GM12878 (cell line): ENCODE measurements around the gene THNSL1. TPM values are rescaled to one million over a fixed set of nuclear protein-coding genes. Genes with fewer than 3 reads are reported as not detected.

Experiments
- ATAC-seq: fragments of 200-7000 bp; cut with Tn5 transposase; 3 replicates; pipeline ENCODE4 v1.9.1; 2020; ENCODE audit warnings: mild to moderate bottlenecking, moderate library complexity
- BruUV-seq: library from RNA; stranded (reverse); fragments of 400-500 nt; replicated peaks from 2 replicates; lab custom pipeline; 2021; lab: Mats Ljungman, UMichigan
- CTCF ChIA-PET: fragments of 300-600 bp; sonication (Branson Sonifier 250); formaldehyde crosslinking; extraction: SDS; loops from one replicate; lab custom pipeline; 2021; ENCODE audit warnings: inconsistent platforms; lab: Yijun Ruan, JAX
- POLR2A ChIA-PET: fragments of 350-600 bp; formaldehyde crosslinking; extraction: SDS; loops from one replicate; lab custom pipeline; 2021; ENCODE audit warnings: inconsistent platforms; lab: Charles Lee
- RAD21 ChIA-PET: fragments of 300-600 bp; sonication (Branson Sonifier 250); formaldehyde crosslinking; loops from one replicate; lab custom pipeline; 2023; ENCODE audit warnings: antibody characterized with exemption; ENCODE audit not compliant: unreplicated experiment; lab: Charles Lee
- SMC1A ChIA-PET: fragments of 300-600 bp; sonication (Branson Sonifier 250); formaldehyde crosslinking; loops from one replicate; lab custom pipeline; 2023; ENCODE audit not compliant: unreplicated experiment, uncharacterized antibody; lab: Charles Lee
- DNase-seq: peaks from one replicate; pipeline ENCODE4 v3.0.0-alpha.2; 2011; ENCODE audit warnings: low read depth, low spot score
- FAIRE-seq: peaks from 3 replicates; lab custom pipeline; 2011; peaks lifted over from hg19 to GRCh38; lab: Jason Lieb, UNC
- H2AFZ ChIP-seq: 2 replicates; pipeline ENCODE4 v1.6.0; 2011; ENCODE audit warnings: low read depth, low read length, control low read depth; ENCODE audit not compliant: control insufficient read depth
- H3K27ac ChIP-seq: 2 replicates; pipeline ENCODE4 v1.5.1; 2011; ENCODE audit warnings: control low read depth; ENCODE audit not compliant: control insufficient read depth, insufficient read depth
- H3K27me3 ChIP-seq, 2 experiments: replicated peaks in 1 of 2; 2 replicates each; pipeline versions ENCODE4 v1.6.0 to v1.6.1; 2011; ENCODE audit warnings: low read length in 1 of 2; ENCODE audit not compliant: control insufficient read depth in 2 of 2, insufficient read depth in 2 of 2
- H3K36me3 ChIP-seq, 2 experiments: 2 replicates each; pipeline ENCODE4 v1.5.1; 2011; ENCODE audit warnings: low read length in 1 of 2; ENCODE audit not compliant: control insufficient read depth in 2 of 2, insufficient read depth in 2 of 2
- H3K4me1 ChIP-seq: 2 replicates; pipeline ENCODE4 v1.6.1; 2011; ENCODE audit warnings: mild to moderate bottlenecking, low read length, moderate library complexity, mixed read lengths; ENCODE audit not compliant: control insufficient read depth, insufficient read depth
- H3K4me2 ChIP-seq: 2 replicates; pipeline ENCODE4 v1.6.0; 2011; ENCODE audit warnings: control low read depth; ENCODE audit not compliant: control insufficient read depth, insufficient read depth
- H3K4me3 ChIP-seq: fragments of 200-600 bp; sonication (generic); 2 replicates; pipeline ENCODE4 v1.5.1; 2016
- H3K79me2 ChIP-seq: 2 replicates; pipeline ENCODE4 v1.6.0; 2011; ENCODE audit warnings: low read length; ENCODE audit not compliant: control insufficient read depth, insufficient read depth
- H3K9ac ChIP-seq: 2 replicates; pipeline ENCODE4 v1.8.0; 2011; ENCODE audit warnings: low read length, control low read depth, mixed read lengths; ENCODE audit not compliant: control insufficient read depth, insufficient read depth
- H3K9me3 ChIP-seq: replicated peaks from 3 replicates; pipeline ENCODE4 v1.5.1; 2011; ENCODE audit warnings: mild to moderate bottlenecking, low read length; ENCODE audit not compliant: control insufficient read depth, insufficient read depth
- H4K20me1 ChIP-seq: 2 replicates; pipeline ENCODE4 v1.6.0; 2011; ENCODE audit not compliant: control insufficient read depth, insufficient read depth
- BCL11A ChIP-seq: IDR thresholded peaks from 2 replicates; pipeline ENCODE4 v1.6.1; 2011; ENCODE audit warnings: low read depth, low read length
- HDGF ChIP-seq: fragments of 450-650 bp; IDR thresholded peaks from 2 replicates; pipeline ENCODE4 v1.6.1; 2016; ENCODE audit warnings: antibody characterized with exemption
- MXI1 ChIP-seq: fragments of 150-350 bp; IDR thresholded peaks from 2 replicates; pipeline ENCODE4 v1.6.1; 2011; ENCODE audit warnings: low read depth, mild to moderate bottlenecking, inconsistent platforms, low read length, improper control_type of control experiment
- MYB ChIP-seq: fragments of 150-350 bp; IDR thresholded peaks from 2 replicates; pipeline ENCODE4 v1.6.1; 2014; ENCODE audit warnings: mild to moderate bottlenecking, low read depth, low read length, borderline replicate concordance
- SMC3 ChIP-seq: IDR thresholded peaks from 2 replicates; pipeline ENCODE4 v1.6.1; 2011; ENCODE audit warnings: low read length, improper control_type of control experiment, borderline replicate concordance
- SPI1 ChIP-seq: IDR thresholded peaks from 2 replicates; pipeline ENCODE4 v1.6.1; 2011; ENCODE audit warnings: low read depth, mild to moderate bottlenecking, low read length, moderate library complexity, borderline replicate concordance; ENCODE audit not compliant: insufficient read depth
- SUZ12 ChIP-seq: fragments of 200-600 bp; sonication (generic); IDR thresholded peaks from one replicate; pipeline ENCODE4 v1.6.1; 2018; ENCODE audit warnings: antibody characterized with exemption, mild to moderate bottlenecking; ENCODE audit not compliant: unreplicated experiment
- TAF1 ChIP-seq: IDR thresholded peaks from 2 replicates; pipeline ENCODE4 v1.6.1; 2011; ENCODE audit warnings: mild to moderate bottlenecking, low read depth, low read length, borderline replicate concordance
- ZNF274 ChIP-seq: IDR thresholded peaks from one replicate; pipeline ENCODE4 v1.8.0; 2011; ENCODE audit not compliant: insufficient read length, insufficient read depth
- WGBS: methylation state at CpG from one replicate; pipeline ENCODE4 v1.1.6; 2016; ENCODE audit warnings: low lambda C conversion rate; ENCODE audit not compliant: insufficient replicate concordance, insufficient coverage; ENCODE audit errors: missing lambda C conversion rate; 5-methylcytosine and 5-hydroxymethylcytosine counted together
- in situ Hi-C: fragments of 300-500 bp; cut with MboI; formaldehyde crosslinking; loops from 9 replicates; pipeline ENCODE4 v1.14.3; 2018; ENCODE audit warnings: mixed read lengths
- intact Hi-C: fragments of 100-400 bp; cut with micrococcal nuclease; formaldehyde crosslinking; loops from one replicate; pipeline ENCODE4 v1.14.2; 2022; ENCODE audit not compliant: unreplicated experiment
- polyA plus RNA-seq, 11 experiments: library from polyadenylated mRNA; depleted of rRNA in 4 of 11; unstranded in 6 of 11; stranded (reverse) in 5 of 11; fragments of >200 nt; fragmentation: Nextera tagmentation in 4 of 11; fragmentation: Illumina TruSeq in 1 of 11; extraction: Ambion mirVana in 4 of 11; extraction: Trizol in 1 of 11; gene quantifications; 1 replicate in 1 of 11; 2 replicates in 10 of 11; pipeline versions ENCODE4 v1.2.1 to v1.2.3, GENCODE V29; 2011 to 2016; ENCODE audit warnings: inconsistent platforms in 2 of 11, missing spikeins in 2 of 11, low read depth in 1 of 11
- total RNA-seq, 4 experiments: library from RNA; depleted of rRNA in 3 of 4; stranded (reverse); fragments of >200 nt in 3 of 4; fragmentation: Illumina TruSeq in 1 of 4; extraction: Trizol in 1 of 4; gene quantifications; 2 replicates each; pipeline versions ENCODE4 v1.2.1 to v1.2.3, GENCODE V29; 2013 to 2021
- TF ChIP-seq, protein P1 (sequence below): fragments of 450-650 bp; IDR thresholded peaks from 2 replicates; pipeline ENCODE4 v1.6.1; 2016; ENCODE audit warnings: mild to moderate bottlenecking
- TF ChIP-seq, protein P2 (sequence below): IDR thresholded peaks from 2 replicates; pipeline ENCODE4 v1.6.1; 2011; ENCODE audit warnings: low read depth, mild to moderate bottlenecking, low read length, moderate library complexity, borderline replicate concordance; ENCODE audit errors: extremely low read depth
- TF ChIP-seq, protein P3 (sequence below): IDR thresholded peaks from 2 replicates; pipeline ENCODE4 v1.6.1; 2012; ENCODE audit warnings: low read depth, low read length, improper control_type of control experiment

THNSL1 gene
- total and polyA plus RNA-seq, 10 of the 15 experiments (the other 5 are each of a cell fraction or from before 2014, with no cell fraction given), result 4.2 to 17.5 (median 6.2) TPM

DNA sequence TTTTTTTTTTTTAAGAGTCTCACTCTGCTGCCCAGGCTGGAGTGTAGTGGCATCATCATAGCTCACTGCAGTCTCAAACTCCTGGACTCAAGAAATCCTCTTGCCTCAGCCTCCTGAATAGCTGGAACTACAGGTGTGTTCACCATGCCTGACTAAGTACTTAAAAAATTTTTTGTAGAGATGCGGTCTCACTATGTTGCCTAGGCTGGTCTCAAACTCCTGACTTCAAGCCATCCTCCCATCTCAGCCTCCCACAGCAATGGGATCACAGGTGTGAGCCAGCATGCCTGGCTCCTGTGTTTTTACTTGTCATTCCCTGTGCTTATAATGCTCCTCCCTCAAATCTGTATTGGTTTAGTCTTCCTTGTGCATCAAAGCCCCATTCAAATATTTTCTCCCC, 46.7 kb downstream of the THNSL1 start:
- intact Hi-C loops (no loop called here), in situ Hi-C loops (no loop called here)
- H3K4me2 ChIP-seq, result no peak overlapping the region
- no peaks in the 10 kb centered on the region for H3K4me1 ChIP-seq
- SMC1A ChIA-PET, result interaction anchor here (0.7 kb wide), 1 partner anchor 371 kb away, joined by 4 read pairs; no protein-coding TSS in a partner anchor
- 88% methylated on average over 1 of the region's 1 CpG for WGBS
- POLR2A ChIA-PET, result no interaction called here
- no peak overlapping the region for H2AFZ ChIP-seq
- RAD21 ChIA-PET, result no interaction called here
- DNase-seq, result no peak
- no peaks in the 10 kb centered on the region for H4K20me1 ChIP-seq
- CTCF ChIA-PET, result interaction anchor here (2.2 kb wide), 1 partner anchor 17 kb away, joined by 5 read pairs; no protein-coding TSS in a partner anchor
- no peak overlapping the region for H3K9ac ChIP-seq
- no peak overlapping the region for H3K4me3 ChIP-seq
- BruUV-seq, result no TSS peak
- TF ChIP-seq, protein P1, sequence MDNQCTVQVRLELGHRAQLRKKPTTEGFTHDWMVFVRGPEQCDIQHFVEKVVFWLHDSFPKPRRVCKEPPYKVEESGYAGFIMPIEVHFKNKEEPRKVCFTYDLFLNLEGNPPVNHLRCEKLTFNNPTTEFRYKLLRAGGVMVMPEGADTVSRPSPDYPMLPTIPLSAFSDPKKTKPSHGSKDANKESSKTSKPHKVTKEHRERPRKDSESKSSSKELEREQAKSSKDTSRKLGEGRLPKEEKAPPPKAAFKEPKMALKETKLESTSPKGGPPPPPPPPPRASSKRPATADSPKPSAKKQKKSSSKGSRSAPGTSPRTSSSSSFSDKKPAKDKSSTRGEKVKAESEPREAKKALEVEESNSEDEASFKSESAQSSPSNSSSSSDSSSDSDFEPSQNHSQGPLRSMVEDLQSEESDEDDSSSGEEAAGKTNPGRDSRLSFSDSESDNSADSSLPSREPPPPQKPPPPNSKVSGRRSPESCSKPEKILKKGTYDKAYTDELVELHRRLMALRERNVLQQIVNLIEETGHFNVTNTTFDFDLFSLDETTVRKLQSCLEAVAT, result no peak
- TF ChIP-seq MXI1 (no peak), SUZ12 (no peak), TAF1 (no peak), HDGF (no peak), SMC3 (no peak), SPI1 (no peak), MYB (no peak), BCL11A (no peak), ZNF274 (no peak)
- TF ChIP-seq, protein P2, sequence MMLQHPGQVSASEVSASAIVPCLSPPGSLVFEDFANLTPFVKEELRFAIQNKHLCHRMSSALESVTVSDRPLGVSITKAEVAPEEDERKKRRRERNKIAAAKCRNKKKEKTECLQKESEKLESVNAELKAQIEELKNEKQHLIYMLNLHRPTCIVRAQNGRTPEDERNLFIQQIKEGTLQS, result no peak
- TF ChIP-seq, protein P3, sequence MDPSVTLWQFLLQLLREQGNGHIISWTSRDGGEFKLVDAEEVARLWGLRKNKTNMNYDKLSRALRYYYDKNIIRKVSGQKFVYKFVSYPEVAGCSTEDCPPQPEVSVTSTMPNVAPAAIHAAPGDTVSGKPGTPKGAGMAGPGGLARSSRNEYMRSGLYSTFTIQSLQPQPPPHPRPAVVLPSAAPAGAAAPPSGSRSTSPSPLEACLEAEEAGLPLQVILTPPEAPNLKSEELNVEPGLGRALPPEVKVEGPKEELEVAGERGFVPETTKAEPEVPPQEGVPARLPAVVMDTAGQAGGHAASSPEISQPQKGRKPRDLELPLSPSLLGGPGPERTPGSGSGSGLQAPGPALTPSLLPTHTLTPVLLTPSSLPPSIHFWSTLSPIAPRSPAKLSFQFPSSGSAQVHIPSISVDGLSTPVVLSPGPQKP, result no peak
- no peaks in the 10 kb centered on the region for H3K79me2 ChIP-seq
- no peaks in the 10 kb centered on the region for H3K27me3 ChIP-seq
- ATAC-seq, result no peak
- no peaks in the 10 kb centered on the region for H3K36me3 ChIP-seq
- H3K9me3 ChIP-seq, result no peaks in the 10 kb centered on the region; the same call in 2 of the 3 replicates
- H3K27ac ChIP-seq, result no peak overlapping the region
- FAIRE-seq, result no peak
